DND-41 (cell line): ENCODE results near the gene EXOC8.

Experiments used
- EZH2 ChIP-seq: IDR thresholded peaks from 3 replicates; pipeline ENCODE4 v1.6.1; 2012; ENCODE audit warnings: borderline replicate concordance, low read depth, mild to moderate bottlenecking, moderate library complexity, low read length, inconsistent platforms; ENCODE audit not compliant: severe bottlenecking
- TF ChIP-seq, protein P1 (sequence below): IDR thresholded peaks from 2 replicates; pipeline ENCODE4 v1.5.1; 2012; ENCODE audit warnings: borderline replicate concordance, low read length, moderate library complexity, mild to moderate bottlenecking; ENCODE audit not compliant: poor library complexity, severe bottlenecking; ENCODE audit errors: extremely low read depth

- TF ChIP-seq, protein P1, sequence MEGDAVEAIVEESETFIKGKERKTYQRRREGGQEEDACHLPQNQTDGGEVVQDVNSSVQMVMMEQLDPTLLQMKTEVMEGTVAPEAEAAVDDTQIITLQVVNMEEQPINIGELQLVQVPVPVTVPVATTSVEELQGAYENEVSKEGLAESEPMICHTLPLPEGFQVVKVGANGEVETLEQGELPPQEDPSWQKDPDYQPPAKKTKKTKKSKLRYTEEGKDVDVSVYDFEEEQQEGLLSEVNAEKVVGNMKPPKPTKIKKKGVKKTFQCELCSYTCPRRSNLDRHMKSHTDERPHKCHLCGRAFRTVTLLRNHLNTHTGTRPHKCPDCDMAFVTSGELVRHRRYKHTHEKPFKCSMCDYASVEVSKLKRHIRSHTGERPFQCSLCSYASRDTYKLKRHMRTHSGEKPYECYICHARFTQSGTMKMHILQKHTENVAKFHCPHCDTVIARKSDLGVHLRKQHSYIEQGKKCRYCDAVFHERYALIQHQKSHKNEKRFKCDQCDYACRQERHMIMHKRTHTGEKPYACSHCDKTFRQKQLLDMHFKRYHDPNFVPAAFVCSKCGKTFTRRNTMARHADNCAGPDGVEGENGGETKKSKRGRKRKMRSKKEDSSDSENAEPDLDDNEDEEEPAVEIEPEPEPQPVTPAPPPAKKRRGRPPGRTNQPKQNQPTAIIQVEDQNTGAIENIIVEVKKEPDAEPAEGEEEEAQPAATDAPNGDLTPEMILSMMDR, result no peak
- no peak for TF ChIP-seq EZH2
These were observed 48.8 kb upstream of the EXOC8 start for GRCh38 chr1:231386466-231386865.
